Activated T-helper 2 cell treated with anti-CD3 and anti-CD28 coated beads, Interferon-gamma antibody, Interleukin-2, Interleukin-4, amounts not matched to agents 10 μg/mL and 5 μg/mL and 100 μg/mL, durations not matched to agents 14 hours and 24 hours and 36 hours (primary cell): ENCODE data around the gene MCTP2. TPM values are rescaled to one million over a fixed set of nuclear protein-coding genes. Genes with fewer than 3 reads are reported as not detected.
"Not testable (repeated sequence)": the region's sequence is repeated elsewhere in the genome, so short reads cannot be mapped to it uniquely, and the experiment has no call there.

Source experiments
- DNase-seq: peaks from one replicate; pipeline ENCODE4 v3.0.0; 2021; ENCODE audit warnings: low spot score
- H3K27ac Mint-ChIP-seq: one replicate; pipeline ENCODE4 v1.8.0; 2021; ENCODE audit warnings: mixed read lengths
- H3K27me3 Mint-ChIP-seq: one replicate; pipeline ENCODE4 v1.8.0; 2021; ENCODE audit warnings: low read depth, mixed read lengths
- H3K36me3 Mint-ChIP-seq: one replicate; pipeline ENCODE4 v1.8.0; 2021; ENCODE audit warnings: low read depth, mixed read lengths
- H3K4me1 Mint-ChIP-seq: one replicate; pipeline ENCODE4 v1.8.0; 2021; ENCODE audit warnings: low read depth, mixed read lengths
- H3K4me3 Mint-ChIP-seq: one replicate; pipeline ENCODE4 v1.8.0; 2021; ENCODE audit warnings: low read depth, mild to moderate bottlenecking, moderate library complexity, mixed read lengths
- H3K9me3 Mint-ChIP-seq: one replicate; pipeline ENCODE4 v1.8.0; 2021; ENCODE audit warnings: mixed read lengths
- intact Hi-C: fragments of 100-400 bp; cut with micrococcal nuclease; formaldehyde crosslinking; loops from one replicate; pipeline ENCODE4 v1.15.1; 2023
- total RNA-seq: library from RNA; stranded (reverse); gene quantifications from 2 replicates; pipeline ENCODE4 v1.2.3, GENCODE V29; 2022

The MCTP2 gene
- total RNA-seq, 1 donor from 2014 or later: 91.5 TPM

GRCh38 chr15:94238539-94239118 lies 7.3 kb downstream of the MCTP2 start:
- Mint-ChIP-seq H3K4me3 (peak overlapping the region; percentile 47), H3K36me3 (peaks cover 71% of the 10 kb centered on the region), H3K27ac (peak overlapping the region; percentile 79), H3K4me1 (peaks cover 81% of the 10 kb centered on the region), H3K9me3 (no peaks in the 10 kb centered on the region), H3K27me3 (no peaks in the 10 kb centered on the region)
- DNase-seq: no peak
- intact Hi-C loops: no loop called here

- Mint-ChIP-seq H3K27ac (peak overlapping the region; percentile 58), H3K36me3 (peaks cover 63% of the 10 kb centered on the region), H3K4me3 (no peak overlapping the region), H3K27me3 (no peaks in the 10 kb centered on the region), H3K9me3 (no peaks in the 10 kb centered on the region), H3K4me1 (peaks cover 73% of the 10 kb centered on the region)
- no peak for DNase-seq
- intact Hi-C loops: no loop called here
These were observed 8.1 kb downstream of the MCTP2 start for GRCh38 chr15:94239474-94239873.

- Mint-ChIP-seq H3K4me1 (peaks cover 65% of the 10 kb centered on the region), H3K4me3 (no peak overlapping the region), H3K27ac (peak overlapping the region; percentile 34), H3K36me3 (peaks cover 54% of the 10 kb centered on the region), H3K27me3 (no peaks in the 10 kb centered on the region), H3K9me3 (no peaks in the 10 kb centered on the region)
- intact Hi-C loops: no loop called here
- no peak for DNase-seq
These were observed 9.1 kb downstream of the MCTP2 start for GRCh38 chr15:94240480-94240879.

GRCh38 chr15:94242257-94242656 lies 10.9 kb downstream of the MCTP2 start:
- peak overlapping the region; percentile 47 for H3K27ac Mint-ChIP-seq
- H3K9me3 Mint-ChIP-seq: no peaks in the 10 kb centered on the region
- H3K36me3 Mint-ChIP-seq: peaks cover 52% of the 10 kb centered on the region
- peaks cover 59% of the 10 kb centered on the region for H3K4me1 Mint-ChIP-seq
- no peak overlapping the region for H3K4me3 Mint-ChIP-seq
- no peak for DNase-seq
- H3K27me3 Mint-ChIP-seq: no peaks in the 10 kb centered on the region
- intact Hi-C loops: no loop called here

GRCh38 chr15:94243003-94243402 lies 11.6 kb downstream of the MCTP2 start:
- H3K36me3 Mint-ChIP-seq: peaks cover 52% of the 10 kb centered on the region
- DNase-seq, H3K9me3 Mint-ChIP-seq, H3K27me3 Mint-ChIP-seq, H3K4me3 Mint-ChIP-seq, intact Hi-C loops, H3K27ac Mint-ChIP-seq: not testable (repeated sequence)
- H3K4me1 Mint-ChIP-seq: peaks cover 56% of the 10 kb centered on the region

GRCh38 chr15:94243418-94243817 lies 12.1 kb downstream of the MCTP2 start:
- Mint-ChIP-seq H3K36me3 (peaks cover 53% of the 10 kb centered on the region), H3K9me3 (no peaks in the 10 kb centered on the region), H3K4me3 (no peak overlapping the region), H3K27me3 (no peaks in the 10 kb centered on the region), H3K27ac (no peak overlapping the region), H3K4me1 (peaks cover 55% of the 10 kb centered on the region)
- intact Hi-C loops: no loop called here
- DNase-seq: no peak

- Mint-ChIP-seq H3K9me3 (peaks cover 4% of the 10 kb centered on the region), H3K4me3 (no peak overlapping the region), H3K27me3 (no peaks in the 10 kb centered on the region), H3K4me1 (peaks cover 46% of the 10 kb centered on the region), H3K27ac (no peak overlapping the region), H3K36me3 (peaks cover 60% of the 10 kb centered on the region)
- intact Hi-C loops: no loop called here
- no peak for DNase-seq
These were observed 14.7 kb downstream of the MCTP2 start for GRCh38 chr15:94246016-94246415.

GRCh38 chr15:94247789-94248638 lies 16.7 kb downstream of the MCTP2 start:
- Mint-ChIP-seq H3K36me3 (peaks cover 63% of the 10 kb centered on the region), H3K27me3 (no peaks in the 10 kb centered on the region), H3K4me3 (no peak overlapping the region), H3K4me1 (peaks cover 39% of the 10 kb centered on the region), H3K27ac (peak overlapping the region; percentile 17), H3K9me3 (peaks cover 14% of the 10 kb centered on the region)
- intact Hi-C loops: no loop called here
- no peak for DNase-seq

- Mint-ChIP-seq H3K9me3 (peaks cover 18% of the 10 kb centered on the region), H3K27me3 (no peaks in the 10 kb centered on the region), H3K4me3 (no peak overlapping the region), H3K4me1 (peaks cover 56% of the 10 kb centered on the region), H3K27ac (no peak overlapping the region), H3K36me3 (peaks cover 72% of the 10 kb centered on the region)
- intact Hi-C loops: no loop called here
- no peak for DNase-seq
These were observed 19.4 kb downstream of the MCTP2 start for GRCh38 chr15:94250801-94251200.

GRCh38 chr15:94252223-94252766 lies 20.9 kb downstream of the MCTP2 start:
- Mint-ChIP-seq H3K36me3 (peaks cover 64% of the 10 kb centered on the region), H3K27me3 (no peaks in the 10 kb centered on the region), H3K4me3 (no peak overlapping the region), H3K4me1 (peaks cover 54% of the 10 kb centered on the region), H3K9me3 (peaks cover 18% of the 10 kb centered on the region), H3K27ac (peak overlapping the region; percentile 43)
- no peak for DNase-seq
- intact Hi-C loops: loop anchor here (2.0 kb wide), 1 partner anchor 21 kb away; no protein-coding TSS in a partner anchor

GRCh38 chr15:94252906-94253491 lies 21.6 kb downstream of the MCTP2 start:
- Mint-ChIP-seq H3K27me3 (no peaks in the 10 kb centered on the region), H3K4me1 (peaks cover 51% of the 10 kb centered on the region), H3K36me3 (peaks cover 57% of the 10 kb centered on the region), H3K9me3 (peaks cover 18% of the 10 kb centered on the region), H3K27ac (peak overlapping the region; percentile 46), H3K4me3 (peak overlapping the region; percentile 10)
- intact Hi-C loops: loop anchor here (2.0 kb wide), 1 partner anchor 20 kb away; no protein-coding TSS in a partner anchor
- DNase-seq: no peak

- no peak overlapping the region for H3K27ac Mint-ChIP-seq
- H3K4me3 Mint-ChIP-seq: no peak overlapping the region
These were observed 22.4 kb downstream of the MCTP2 start for GRCh38 chr15:94253742-94254141.

More at GRCh38 chr15:94253742-94254141, 22.4 kb downstream of the MCTP2 start:
- peaks cover 50% of the 10 kb centered on the region for H3K36me3 Mint-ChIP-seq
- no peaks in the 10 kb centered on the region for H3K27me3 Mint-ChIP-seq
- no peak for DNase-seq
- peaks cover 54% of the 10 kb centered on the region for H3K4me1 Mint-ChIP-seq
- peaks cover 18% of the 10 kb centered on the region for H3K9me3 Mint-ChIP-seq
- intact Hi-C loops: loop anchor here (2.0 kb wide), 1 partner anchor 19 kb away; no protein-coding TSS in a partner anchor
